Measurements from ENCODE around the gene RFTN2. TPM values are rescaled to one million over a fixed set of nuclear protein-coding genes. Genes with fewer than 3 reads are reported as not detected.

The RFTN2 gene
- total and polyA plus RNA-seq, 9 of the 15 experiments (the other 6 are each of a cell fraction or from before 2014, with no cell fraction given) = 0.01 to 0.11 (median 0.04) TPM; not detected in 6

DNA sequence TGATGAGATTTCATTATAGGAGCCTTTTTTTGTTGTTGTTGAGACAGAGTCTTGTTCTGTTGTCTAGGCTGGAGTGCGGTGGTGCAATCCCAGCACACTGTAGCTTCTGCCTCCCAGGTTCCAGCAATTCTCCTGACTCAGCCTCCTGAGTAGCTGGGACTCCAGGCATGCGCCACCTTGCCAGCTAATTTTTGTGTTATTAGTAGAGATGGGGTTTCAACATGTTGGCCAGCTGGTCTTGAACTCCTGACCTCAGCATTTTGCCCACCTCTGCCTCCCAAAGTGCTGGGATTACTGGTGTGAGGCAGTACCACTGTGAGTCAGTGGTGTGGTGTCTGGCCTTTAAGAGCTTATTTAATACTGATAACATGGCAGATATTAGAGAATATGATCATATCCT, 99.4 kb downstream of the RFTN2 start (continued):
- TF ChIP-seq ZFX (CRISPR knock-in tag; IDR thresholded peaks at IDR 0.05) = no peak
- no peak for TF ChIP-seq BACH1 (tag; IDR thresholded peaks at IDR 0.05)
- TF ChIP-seq PHB (CRISPR knock-in tag; IDR thresholded peaks at IDR 0.05) = no peak
- no peak for TF ChIP-seq TRIM25 (IDR thresholded peaks at IDR 0.05; ENCODE audit: borderline replicate concordance)
- TF ChIP-seq, protein P1, sequence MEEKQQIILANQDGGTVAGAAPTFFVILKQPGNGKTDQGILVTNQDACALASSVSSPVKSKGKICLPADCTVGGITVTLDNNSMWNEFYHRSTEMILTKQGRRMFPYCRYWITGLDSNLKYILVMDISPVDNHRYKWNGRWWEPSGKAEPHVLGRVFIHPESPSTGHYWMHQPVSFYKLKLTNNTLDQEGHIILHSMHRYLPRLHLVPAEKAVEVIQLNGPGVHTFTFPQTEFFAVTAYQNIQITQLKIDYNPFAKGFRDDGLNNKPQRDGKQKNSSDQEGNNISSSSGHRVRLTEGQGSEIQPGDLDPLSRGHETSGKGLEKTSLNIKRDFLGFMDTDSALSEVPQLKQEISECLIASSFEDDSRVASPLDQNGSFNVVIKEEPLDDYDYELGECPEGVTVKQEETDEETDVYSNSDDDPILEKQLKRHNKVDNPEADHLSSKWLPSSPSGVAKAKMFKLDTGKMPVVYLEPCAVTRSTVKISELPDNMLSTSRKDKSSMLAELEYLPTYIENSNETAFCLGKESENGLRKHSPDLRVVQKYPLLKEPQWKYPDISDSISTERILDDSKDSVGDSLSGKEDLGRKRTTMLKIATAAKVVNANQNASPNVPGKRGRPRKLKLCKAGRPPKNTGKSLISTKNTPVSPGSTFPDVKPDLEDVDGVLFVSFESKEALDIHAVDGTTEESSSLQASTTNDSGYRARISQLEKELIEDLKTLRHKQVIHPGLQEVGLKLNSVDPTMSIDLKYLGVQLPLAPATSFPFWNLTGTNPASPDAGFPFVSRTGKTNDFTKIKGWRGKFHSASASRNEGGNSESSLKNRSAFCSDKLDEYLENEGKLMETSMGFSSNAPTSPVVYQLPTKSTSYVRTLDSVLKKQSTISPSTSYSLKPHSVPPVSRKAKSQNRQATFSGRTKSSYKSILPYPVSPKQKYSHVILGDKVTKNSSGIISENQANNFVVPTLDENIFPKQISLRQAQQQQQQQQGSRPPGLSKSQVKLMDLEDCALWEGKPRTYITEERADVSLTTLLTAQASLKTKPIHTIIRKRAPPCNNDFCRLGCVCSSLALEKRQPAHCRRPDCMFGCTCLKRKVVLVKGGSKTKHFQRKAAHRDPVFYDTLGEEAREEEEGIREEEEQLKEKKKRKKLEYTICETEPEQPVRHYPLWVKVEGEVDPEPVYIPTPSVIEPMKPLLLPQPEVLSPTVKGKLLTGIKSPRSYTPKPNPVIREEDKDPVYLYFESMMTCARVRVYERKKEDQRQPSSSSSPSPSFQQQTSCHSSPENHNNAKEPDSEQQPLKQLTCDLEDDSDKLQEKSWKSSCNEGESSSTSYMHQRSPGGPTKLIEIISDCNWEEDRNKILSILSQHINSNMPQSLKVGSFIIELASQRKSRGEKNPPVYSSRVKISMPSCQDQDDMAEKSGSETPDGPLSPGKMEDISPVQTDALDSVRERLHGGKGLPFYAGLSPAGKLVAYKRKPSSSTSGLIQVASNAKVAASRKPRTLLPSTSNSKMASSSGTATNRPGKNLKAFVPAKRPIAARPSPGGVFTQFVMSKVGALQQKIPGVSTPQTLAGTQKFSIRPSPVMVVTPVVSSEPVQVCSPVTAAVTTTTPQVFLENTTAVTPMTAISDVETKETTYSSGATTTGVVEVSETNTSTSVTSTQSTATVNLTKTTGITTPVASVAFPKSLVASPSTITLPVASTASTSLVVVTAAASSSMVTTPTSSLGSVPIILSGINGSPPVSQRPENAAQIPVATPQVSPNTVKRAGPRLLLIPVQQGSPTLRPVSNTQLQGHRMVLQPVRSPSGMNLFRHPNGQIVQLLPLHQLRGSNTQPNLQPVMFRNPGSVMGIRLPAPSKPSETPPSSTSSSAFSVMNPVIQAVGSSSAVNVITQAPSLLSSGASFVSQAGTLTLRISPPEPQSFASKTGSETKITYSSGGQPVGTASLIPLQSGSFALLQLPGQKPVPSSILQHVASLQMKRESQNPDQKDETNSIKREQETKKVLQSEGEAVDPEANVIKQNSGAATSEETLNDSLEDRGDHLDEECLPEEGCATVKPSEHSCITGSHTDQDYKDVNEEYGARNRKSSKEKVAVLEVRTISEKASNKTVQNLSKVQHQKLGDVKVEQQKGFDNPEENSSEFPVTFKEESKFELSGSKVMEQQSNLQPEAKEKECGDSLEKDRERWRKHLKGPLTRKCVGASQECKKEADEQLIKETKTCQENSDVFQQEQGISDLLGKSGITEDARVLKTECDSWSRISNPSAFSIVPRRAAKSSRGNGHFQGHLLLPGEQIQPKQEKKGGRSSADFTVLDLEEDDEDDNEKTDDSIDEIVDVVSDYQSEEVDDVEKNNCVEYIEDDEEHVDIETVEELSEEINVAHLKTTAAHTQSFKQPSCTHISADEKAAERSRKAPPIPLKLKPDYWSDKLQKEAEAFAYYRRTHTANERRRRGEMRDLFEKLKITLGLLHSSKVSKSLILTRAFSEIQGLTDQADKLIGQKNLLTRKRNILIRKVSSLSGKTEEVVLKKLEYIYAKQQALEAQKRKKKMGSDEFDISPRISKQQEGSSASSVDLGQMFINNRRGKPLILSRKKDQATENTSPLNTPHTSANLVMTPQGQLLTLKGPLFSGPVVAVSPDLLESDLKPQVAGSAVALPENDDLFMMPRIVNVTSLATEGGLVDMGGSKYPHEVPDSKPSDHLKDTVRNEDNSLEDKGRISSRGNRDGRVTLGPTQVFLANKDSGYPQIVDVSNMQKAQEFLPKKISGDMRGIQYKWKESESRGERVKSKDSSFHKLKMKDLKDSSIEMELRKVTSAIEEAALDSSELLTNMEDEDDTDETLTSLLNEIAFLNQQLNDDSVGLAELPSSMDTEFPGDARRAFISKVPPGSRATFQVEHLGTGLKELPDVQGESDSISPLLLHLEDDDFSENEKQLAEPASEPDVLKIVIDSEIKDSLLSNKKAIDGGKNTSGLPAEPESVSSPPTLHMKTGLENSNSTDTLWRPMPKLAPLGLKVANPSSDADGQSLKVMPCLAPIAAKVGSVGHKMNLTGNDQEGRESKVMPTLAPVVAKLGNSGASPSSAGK (IDR thresholded peaks at IDR 0.05) = no peak

All from K562 (cell line).